Lung (tissue), 12 donors: ENCODE data around the gene YIPF2. TPM values are rescaled to one million over a fixed set of nuclear protein-coding genes. Genes with fewer than 3 reads are reported as not detected.

Source experiments
- ATAC-seq: fragments of 200-7000 bp; cut with Tn5 transposase; one replicate; pipeline ENCODE4 v1.9.1; 2020; ENCODE audit warnings: moderate number of reproducible peaks; ENCODE audit not compliant: insufficient read depth, low FRiP score
- DNase-seq, 3 donors: peaks; one replicate each; pipeline ENCODE4 v3.0.0-alpha.2; 2013 to 2017
- H3K27ac ChIP-seq, 2 donors: one replicate each; pipeline ENCODE4 v1.5.1; 2013; ENCODE audit warnings: mild to moderate bottlenecking in 2 of 2, moderate library complexity in 2 of 2, control low read depth in 1 of 2, inconsistent platforms in 1 of 2, low read depth in 1 of 2, low read length in 1 of 2
- H3K27me3 ChIP-seq, 3 donors: one replicate each; pipeline ENCODE4 v1.5.1; 2013; ENCODE audit warnings: low read length in 2 of 3; ENCODE audit not compliant: control insufficient read depth in 3 of 3, insufficient read depth in 3 of 3
- H3K36me3 ChIP-seq, 4 donors: one replicate each; pipeline ENCODE4 v1.5.1; 2013; ENCODE audit warnings: low read length in 4 of 4, mild to moderate bottlenecking in 1 of 4, moderate library complexity in 1 of 4; ENCODE audit not compliant: control insufficient read depth in 4 of 4, insufficient read depth in 4 of 4
- H3K4me1 ChIP-seq, 5 donors: one replicate each; pipeline ENCODE4 v1.5.1; 2013; ENCODE audit warnings: low read length in 5 of 5, mild to moderate bottlenecking in 2 of 5, moderate library complexity in 1 of 5; ENCODE audit not compliant: control insufficient read depth in 5 of 5, insufficient read depth in 5 of 5
- H3K4me3 ChIP-seq: one replicate; pipeline ENCODE4 v1.5.1; 2013; ENCODE audit warnings: mild to moderate bottlenecking, control low read depth, moderate library complexity
- H3K9ac ChIP-seq, 2 donors: one replicate each; pipeline ENCODE4 v1.5.1; 2013; ENCODE audit warnings: low read length in 2 of 2, control low read depth in 1 of 2; ENCODE audit not compliant: insufficient read depth in 1 of 2
- H3K9me3 ChIP-seq, 4 donors: one replicate each; pipeline ENCODE4 v1.5.1; 2013; ENCODE audit warnings: low read length in 3 of 4, mild to moderate bottlenecking in 1 of 4, moderate library complexity in 1 of 4; ENCODE audit not compliant: control insufficient read depth in 4 of 4, insufficient read depth in 3 of 4
- CTCF ChIP-seq: IDR thresholded peaks from 2 replicates; pipeline ENCODE4 v1.5.1; 2012; ENCODE audit warnings: mild to moderate bottlenecking; ENCODE audit errors: control extremely low read depth, extremely low read depth
- WGBS, 2 donors: extraction: QIAGEN DNeasy Blood & Tissue Kit; methylation state at CpG; one replicate each; pipeline ENCODE4 v1.1.7; 2013; 5-methylcytosine and 5-hydroxymethylcytosine counted together
- polyA plus RNA-seq, 2 donors: library from polyadenylated mRNA; stranded (reverse); fragments of 200-250 nt; gene quantifications; one replicate each; pipeline ENCODE4 v1.2.1, GENCODE V29; 2013
- total RNA-seq, 2 donors: library from RNA; depleted of rRNA in 1 of 2; stranded (reverse); fragments of >200 nt in 1 of 2; gene quantifications; one replicate each; pipeline ENCODE4 v1.2.1, GENCODE V29; 2014 to 2021
- donor health status: control.
- donor health status: control.
- donor health status: Bipolar disorder and iron deficiency.
- donor health status: healthy.
- donor health status: DM: yes; HTN: yes; CAD: no.

Gene YIPF2
- total and polyA plus RNA-seq, 4 donors, result 54.7 to 77.8 (median 67.4) TPM

GRCh38 chr19:10936661-10937084 lies 8.2 kb upstream of the YIPF2 start:
- TF ChIP-seq CTCF, result peak; percentile 58
- H3K4me3 ChIP-seq, result no peak overlapping the region
- ATAC-seq (peak; percentile 79), DNase-seq (peak; percentile 64 to 93 (median 90))
- 3% methylated on average over 11 of the region's 11 CpGs for WGBS, 2 donors
- H3K4me1 ChIP-seq, result no peaks in the 10 kb centered on the region
- peaks cover 0 to 3% (median 1%) of the 10 kb centered on the region in 4 donors for H3K36me3 ChIP-seq
- no peaks in the 10 kb centered on the region for H3K9me3 ChIP-seq
- no peaks in the 10 kb centered on the region for H3K27me3 ChIP-seq
- H3K27ac ChIP-seq, result peak overlapping the region in 1 of 2 donors; percentile 79
- no peak overlapping the region for H3K9ac ChIP-seq

GRCh38 chr19:10935371-10936059 lies 7.1 kb upstream of the YIPF2 start:
- no peaks in the 10 kb centered on the region for H3K27me3 ChIP-seq

GRCh38 chr19:10929402-10929794 lies 959 bp upstream of the YIPF2 start:
- H3K27me3 ChIP-seq, result no peaks in the 10 kb centered on the region
- H3K9me3 ChIP-seq, result no peaks in the 10 kb centered on the region
- H3K4me3 ChIP-seq, result peak overlapping the region; percentile 100
- peaks cover 0 to 17% (median 6%) of the 10 kb centered on the region in 4 donors for H3K36me3 ChIP-seq
- TF ChIP-seq CTCF, result no peak
- peaks cover 4 to 18% (median 11%) of the 10 kb centered on the region in 5 donors for H3K4me1 ChIP-seq
- 9 to 11% methylated on average over 27 of the region's 27 CpGs for WGBS, 2 donors
- H3K9ac ChIP-seq, result no peak overlapping the region
- DNase-seq, result no peak
- ATAC-seq, result no peak
- peak overlapping the region; percentile 82 to 88 for H3K27ac ChIP-seq

More at GRCh38 chr19:10935371-10936059, 7.1 kb upstream of the YIPF2 start:
- no peaks in the 10 kb centered on the region for H3K9me3 ChIP-seq
- peaks cover 0 to 6% (median 2%) of the 10 kb centered on the region in 4 donors for H3K36me3 ChIP-seq
- no peak overlapping the region for H3K27ac ChIP-seq
- H3K9ac ChIP-seq, result no peak overlapping the region
- ATAC-seq, result no peak
- H3K4me3 ChIP-seq, result no peak overlapping the region
- WGBS, 2 donors, result 86 to 90% methylated on average over 9 of the region's 9 CpGs
- DNase-seq, result no peak
- H3K4me1 ChIP-seq, result no peaks in the 10 kb centered on the region
- no peak for TF ChIP-seq CTCF
